HepG2 (cell line): ENCODE results near the gene LAPTM4A. TPM values are rescaled to one million over a fixed set of nuclear protein-coding genes. Genes with fewer than 3 reads are reported as not detected.

ENCODE experiments used
- ELF3 ChIP-seq: IDR thresholded peaks from 2 replicates; pipeline ENCODE4 v1.6.1; 2016; ENCODE audit warnings: missing genetic modification reagents, missing compliant biosample characterization
- HMG20B ChIP-seq: conservative IDR thresholded peaks from 2 replicates; pipeline ENCODE4 v1.6.1; 2016; ENCODE audit warnings: missing genetic modification reagents, missing compliant biosample characterization
- IRF9 ChIP-seq: sonication (generic); formaldehyde crosslinking; IDR thresholded peaks from 2 replicates; pipeline ENCODE4 v1.8.0; 2022; ENCODE audit warnings: missing genetic modification reagents, mild to moderate bottlenecking, borderline replicate concordance
- ISL2 ChIP-seq: sonication (generic); formaldehyde crosslinking; IDR thresholded peaks from 2 replicates; pipeline ENCODE4 v1.5.0; 2020; ENCODE audit warnings: missing genetic modification reagents
- KDM5A ChIP-seq: fragments of 200-600 bp; sonication (generic); IDR thresholded peaks from 2 replicates; pipeline ENCODE4 v1.7.0; 2018; ENCODE audit warnings: antibody characterized with exemption, mild to moderate bottlenecking, low read length, borderline replicate concordance
- KDM5B ChIP-seq: sonication (generic); formaldehyde crosslinking; IDR thresholded peaks from 2 replicates; pipeline ENCODE4 v1.4.0; 2020; ENCODE audit warnings: missing genetic modification reagents, mild to moderate bottlenecking, borderline replicate concordance
- LCORL ChIP-seq, 2 experiments: fragments of 450-650 bp in 1 of 2; sonication (generic) in 1 of 2; formaldehyde crosslinking in 1 of 2; IDR thresholded peaks; 2 replicates each; pipeline versions ENCODE4 v1.5.0 to v1.6.1; 2017 to 2020; ENCODE audit warnings: antibody characterized with exemption in 1 of 2, missing genetic modification reagents in 1 of 2
- MIXL1 ChIP-seq: IDR thresholded peaks from 2 replicates; pipeline ENCODE4 v1.6.1; 2016
- MXI1 ChIP-seq: IDR thresholded peaks from 3 replicates; pipeline ENCODE4 v1.6.1; 2012; ENCODE audit warnings: low read depth, low read length, inconsistent platforms, borderline replicate concordance
- PRMT3 ChIP-seq: sonication (generic); formaldehyde crosslinking; IDR thresholded peaks from 2 replicates; pipeline ENCODE4 v1.8.1; 2022; ENCODE audit warnings: low read depth, mild to moderate bottlenecking, moderate library complexity, missing genetic modification reagents, borderline replicate concordance
- SCMH1 ChIP-seq: sonication (generic); formaldehyde crosslinking; IDR thresholded peaks from 2 replicates; pipeline ENCODE4 v1.9.0; 2021; ENCODE audit warnings: missing genetic modification reagents, mild to moderate bottlenecking, borderline replicate concordance
- SIX4 ChIP-seq: sonication (generic); formaldehyde crosslinking; IDR thresholded peaks from 2 replicates; pipeline ENCODE4 v1.4.0; 2020; ENCODE audit warnings: missing genetic modification reagents
- SRSF1 ChIP-seq: fragments of 200-400 bp; formaldehyde crosslinking; optimal IDR thresholded peaks from 2 replicates; pipeline ENCODE3; 2017; ENCODE audit warnings: mild to moderate bottlenecking, low read depth, low read length, moderate library complexity
- SRSF9 ChIP-seq: fragments of 200-400 bp; formaldehyde crosslinking; IDR thresholded peaks from 2 replicates; pipeline ENCODE4 v1.6.1; 2018; ENCODE audit warnings: borderline replicate concordance, mild to moderate bottlenecking, low read depth, low read length; ENCODE audit not compliant: insufficient read depth, poor library complexity, severe bottlenecking
- SUZ12 ChIP-seq: fragments of 150-350 bp; IDR thresholded peaks from 2 replicates; pipeline ENCODE4 v1.6.1; 2014; ENCODE audit warnings: low read depth, low read length
- XRCC5 ChIP-seq: fragments of 200-400 bp; formaldehyde crosslinking; optimal IDR thresholded peaks from 2 replicates; pipeline ENCODE3; 2017; ENCODE audit warnings: mild to moderate bottlenecking, low read length
- YEATS2 ChIP-seq: sonication (generic); formaldehyde crosslinking; IDR thresholded peaks from 2 replicates; pipeline ENCODE4 v1.4.0; 2020; ENCODE audit warnings: missing genetic modification reagents, borderline replicate concordance
- ZBTB8A ChIP-seq: sonication (generic); formaldehyde crosslinking; IDR thresholded peaks from 2 replicates; pipeline ENCODE4 v1.4.0; 2020; ENCODE audit warnings: mild to moderate bottlenecking, low read depth, missing genetic modification reagents, borderline replicate concordance
- ZNF17 ChIP-seq: sonication (generic); formaldehyde crosslinking; IDR thresholded peaks from 2 replicates; pipeline ENCODE4 v1.5.0; 2020; ENCODE audit warnings: mild to moderate bottlenecking, missing genetic modification reagents
- ZNF274 ChIP-seq: sonication (generic); formaldehyde crosslinking; IDR thresholded peaks from 2 replicates; pipeline ENCODE4 v1.5.1; 2020; ENCODE audit warnings: mild to moderate bottlenecking, missing genetic modification reagents
- polyA plus RNA-seq, 8 experiments: library from polyadenylated mRNA; depleted of rRNA in 3 of 8; stranded (reverse) in 7 of 8; unstranded in 1 of 8; fragments of >200 nt; fragmentation: Illumina TruSeq in 4 of 8; extraction: Trizol in 4 of 8; gene quantifications; 2 replicates each; pipeline versions ENCODE4 v1.2.1 to v1.2.3, GENCODE V29; 2011 to 2016; ENCODE audit warnings: low read depth in 4 of 8, missing spikeins in 1 of 8, mixed read lengths in 1 of 8; ENCODE audit not compliant: insufficient read depth in 1 of 8
- total RNA-seq, 5 experiments: library from RNA; depleted of rRNA; stranded (reverse); fragments of >200 nt; fragmentation: Illumina TruSeq; extraction: Trizol; gene quantifications; 2 replicates each; pipeline ENCODE4 v1.2.3, GENCODE V29; 2016; ENCODE audit warnings: low read depth in 1 of 5
- TF ChIP-seq, protein P1 (sequence below), 2 experiments: sonication (generic) in 1 of 2; formaldehyde crosslinking in 1 of 2; IDR thresholded peaks; 2 replicates each; pipeline versions ENCODE4 v1.5.1 to v1.6.1; 2011 to 2020; ENCODE audit warnings: borderline replicate concordance in 1 of 2, low read depth in 1 of 2, low read length in 1 of 2, mild to moderate bottlenecking in 1 of 2, missing genetic modification reagents in 1 of 2, moderate library complexity in 1 of 2
- TF ChIP-seq, protein P2 (sequence below): IDR thresholded peaks from 2 replicates; pipeline ENCODE4 v1.6.1; 2018; ENCODE audit warnings: missing genetic modification reagents, mild to moderate bottlenecking, missing compliant biosample characterization
- TF ChIP-seq, protein P3 (sequence below): sonication (generic); formaldehyde crosslinking; IDR thresholded peaks from 2 replicates; pipeline ENCODE4 v1.5.0; 2020; ENCODE audit warnings: mild to moderate bottlenecking, missing genetic modification reagents, moderate library complexity

LAPTM4A gene
- total and polyA plus RNA-seq, 2 of the 13 experiments (the other 11 are each of a cell fraction or from before 2014, with no cell fraction given): 116 to 558 TPM

- TF ChIP-seq IRF9 (CRISPR knock-in tag) (peak; percentile 93), MIXL1 (CRISPR knock-in tag) (0 out of 2 replicates have a peak, but pooled peaks have one; percentile 6), MXI1 (peak; percentile 95), XRCC5 (peak; percentile 82), HMG20B (no peak), ZNF274 (CRISPR knock-in tag) (peak; percentile 96), SCMH1 (no peak), SIX4 (CRISPR knock-in tag) (peak; percentile 52; the same call in 1 of the 2 replicates), ISL2 (CRISPR knock-in tag) (no peak; the same call in none of the 2 replicates), PRMT3 (CRISPR knock-in tag) (no peak; the same call in 1 of the 2 replicates), SRSF9 (no peak), LCORL (IDR thresholded peaks at IDR 0.05) (no peak), LCORL (CRISPR knock-in tag; IDR thresholded peaks at IDR 0.05) (peak; percentile 91), SRSF1 (no peak), ELF3 (CRISPR knock-in tag) (peak; percentile 81), YEATS2 (CRISPR knock-in tag) (peak; percentile 76; the same call in 1 of the 2 replicates), ZNF17 (CRISPR knock-in tag) (0 out of 2 replicates have a peak, but pooled peaks have one; percentile 87), SUZ12 (no peak), ZBTB8A (CRISPR knock-in tag) (peak; percentile 97; the same call in 1 of the 2 replicates), KDM5A (peak; percentile 57; the same call in 1 of the 2 replicates), KDM5B (CRISPR knock-in tag) (peak; percentile 98)
- TF ChIP-seq, protein P1, sequence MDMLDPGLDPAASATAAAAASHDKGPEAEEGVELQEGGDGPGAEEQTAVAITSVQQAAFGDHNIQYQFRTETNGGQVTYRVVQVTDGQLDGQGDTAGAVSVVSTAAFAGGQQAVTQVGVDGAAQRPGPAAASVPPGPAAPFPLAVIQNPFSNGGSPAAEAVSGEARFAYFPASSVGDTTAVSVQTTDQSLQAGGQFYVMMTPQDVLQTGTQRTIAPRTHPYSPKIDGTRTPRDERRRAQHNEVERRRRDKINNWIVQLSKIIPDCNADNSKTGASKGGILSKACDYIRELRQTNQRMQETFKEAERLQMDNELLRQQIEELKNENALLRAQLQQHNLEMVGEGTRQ (IDR thresholded peaks at IDR 0.05; ENCODE audit: low read depth, low read length): no peak
- TF ChIP-seq, protein P1 (CRISPR knock-in tag; IDR thresholded peaks at IDR 0.05; ENCODE audit: borderline replicate concordance): no peak
- TF ChIP-seq, protein P2, sequence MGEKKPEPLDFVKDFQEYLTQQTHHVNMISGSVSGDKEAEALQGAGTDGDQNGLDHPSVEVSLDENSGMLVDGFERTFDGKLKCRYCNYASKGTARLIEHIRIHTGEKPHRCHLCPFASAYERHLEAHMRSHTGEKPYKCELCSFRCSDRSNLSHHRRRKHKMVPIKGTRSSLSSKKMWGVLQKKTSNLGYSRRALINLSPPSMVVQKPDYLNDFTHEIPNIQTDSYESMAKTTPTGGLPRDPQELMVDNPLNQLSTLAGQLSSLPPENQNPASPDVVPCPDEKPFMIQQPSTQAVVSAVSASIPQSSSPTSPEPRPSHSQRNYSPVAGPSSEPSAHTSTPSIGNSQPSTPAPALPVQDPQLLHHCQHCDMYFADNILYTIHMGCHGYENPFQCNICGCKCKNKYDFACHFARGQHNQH (CRISPR knock-in tag): peak; percentile 100
- TF ChIP-seq, protein P3, sequence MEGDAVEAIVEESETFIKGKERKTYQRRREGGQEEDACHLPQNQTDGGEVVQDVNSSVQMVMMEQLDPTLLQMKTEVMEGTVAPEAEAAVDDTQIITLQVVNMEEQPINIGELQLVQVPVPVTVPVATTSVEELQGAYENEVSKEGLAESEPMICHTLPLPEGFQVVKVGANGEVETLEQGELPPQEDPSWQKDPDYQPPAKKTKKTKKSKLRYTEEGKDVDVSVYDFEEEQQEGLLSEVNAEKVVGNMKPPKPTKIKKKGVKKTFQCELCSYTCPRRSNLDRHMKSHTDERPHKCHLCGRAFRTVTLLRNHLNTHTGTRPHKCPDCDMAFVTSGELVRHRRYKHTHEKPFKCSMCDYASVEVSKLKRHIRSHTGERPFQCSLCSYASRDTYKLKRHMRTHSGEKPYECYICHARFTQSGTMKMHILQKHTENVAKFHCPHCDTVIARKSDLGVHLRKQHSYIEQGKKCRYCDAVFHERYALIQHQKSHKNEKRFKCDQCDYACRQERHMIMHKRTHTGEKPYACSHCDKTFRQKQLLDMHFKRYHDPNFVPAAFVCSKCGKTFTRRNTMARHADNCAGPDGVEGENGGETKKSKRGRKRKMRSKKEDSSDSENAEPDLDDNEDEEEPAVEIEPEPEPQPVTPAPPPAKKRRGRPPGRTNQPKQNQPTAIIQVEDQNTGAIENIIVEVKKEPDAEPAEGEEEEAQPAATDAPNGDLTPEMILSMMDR (CRISPR knock-in tag): peak; percentile 42
These were observed 61.6 kb downstream of the LAPTM4A start, which contains the start of gene WDR35 (continued) for GRCh38 chr2:19989667-19990415.
